HEK293 (cell line): Measurements from ENCODE around the gene VPS35L.

Experiments used
- HOXA7 ChIP-seq: sonication (generic); formaldehyde crosslinking; IDR thresholded peaks from 2 replicates; pipeline ENCODE4 v1.8.1; 2022; ENCODE audit warnings: missing genetic modification reagents, borderline replicate concordance
- TF ChIP-seq, protein P1 (sequence below): fragments of 450-650 bp; formaldehyde crosslinking; IDR thresholded peaks from 2 replicates; pipeline ENCODE4 v1.5.1; 2017; ENCODE audit warnings: missing biosample characterization, missing genetic modification characterization

DNA sequence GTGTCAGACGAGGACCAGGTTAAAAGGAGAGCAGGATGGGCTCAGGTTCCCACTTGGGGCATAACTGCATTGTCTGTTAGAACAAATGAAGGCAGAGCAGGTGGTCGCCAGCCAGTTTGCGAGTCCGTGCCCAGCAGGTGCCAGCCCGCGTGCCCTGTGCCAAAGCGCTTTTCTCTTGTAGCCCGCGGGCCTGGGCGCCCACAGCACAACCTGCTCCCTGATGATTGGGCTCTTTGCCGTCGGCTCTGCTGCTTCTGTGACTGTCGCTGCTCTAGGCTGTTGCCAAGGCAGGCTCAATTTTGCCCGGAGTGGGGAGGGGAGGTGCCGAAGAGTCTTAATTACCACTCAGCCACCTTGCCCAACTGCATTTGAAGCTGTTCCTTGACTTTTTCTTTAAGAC lies 141.5 kb downstream of the VPS35L start:
- TF ChIP-seq HOXA7 (CRISPR knock-in tag), result no peak
- TF ChIP-seq, protein P1, sequence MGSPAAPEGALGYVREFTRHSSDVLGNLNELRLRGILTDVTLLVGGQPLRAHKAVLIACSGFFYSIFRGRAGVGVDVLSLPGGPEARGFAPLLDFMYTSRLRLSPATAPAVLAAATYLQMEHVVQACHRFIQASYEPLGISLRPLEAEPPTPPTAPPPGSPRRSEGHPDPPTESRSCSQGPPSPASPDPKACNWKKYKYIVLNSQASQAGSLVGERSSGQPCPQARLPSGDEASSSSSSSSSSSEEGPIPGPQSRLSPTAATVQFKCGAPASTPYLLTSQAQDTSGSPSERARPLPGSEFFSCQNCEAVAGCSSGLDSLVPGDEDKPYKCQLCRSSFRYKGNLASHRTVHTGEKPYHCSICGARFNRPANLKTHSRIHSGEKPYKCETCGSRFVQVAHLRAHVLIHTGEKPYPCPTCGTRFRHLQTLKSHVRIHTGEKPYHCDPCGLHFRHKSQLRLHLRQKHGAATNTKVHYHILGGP (tag by site-specific recombination), result no peak
